ENCODE measurements around the gene INTS14. TPM values are rescaled to one million over a fixed set of nuclear protein-coding genes. Genes with fewer than 3 reads are reported as not detected.

Gene INTS14
- total and polyA plus RNA-seq, 2 experiments from 2014 or later: 28.6 to 45.7 TPM

GRCh38 chr15:65577129-65577996 is 33.6 kb downstream of the INTS14 start:
- 85% methylated on average over 6 of the region's 6 CpGs for WGBS (ENCODE audit: low lambda C conversion rate, missing lambda C conversion rate)
- Histone ChIP-seq H3K4me1 (ENCODE audit: insufficient read depth) (peaks cover 3% of the 10 kb centered on the region), H2AFZ (no peak overlapping the region), H3K79me2 (no peaks in the 10 kb centered on the region), H3K36me3 (replicated peaks; ENCODE audit: insufficient read depth, low read depth) (no peaks in the 10 kb centered on the region), H3K9me3 (ENCODE audit: low read depth) (no peaks in the 10 kb centered on the region), H3K4me2 (no peak overlapping the region), H4K20me1 (ENCODE audit: insufficient read depth, poor library complexity, severe bottlenecking) (no peaks in the 10 kb centered on the region), H3K27ac (no peak overlapping the region), H3K4me3 (no peak overlapping the region), H3K27me3 (no peaks in the 10 kb centered on the region), H3K9me2 (replicated peaks; ENCODE audit: insufficient read depth) (no peaks in the 10 kb centered on the region)
- TF ChIP-seq CTCF (IDR thresholded peaks at IDR 0.05; ENCODE audit: poor library complexity) (no peak), EZH2phosphoT487 (IDR thresholded peaks at IDR 0.05; ENCODE audit: low read depth, severe bottlenecking, unreplicated experiment) (no peak), EZH2 (IDR thresholded peaks at IDR 0.05; ENCODE audit: borderline replicate concordance) (no peak)
- no peak for DNase-seq (ENCODE audit: low spot score)

GRCh38 chr15:65576664-65577063 is 34.3 kb downstream of the INTS14 start:
- no peaks in the 10 kb centered on the region for H3K27me3 ChIP-seq
- no peak overlapping the region for H2AFZ ChIP-seq
- no peaks in the 10 kb centered on the region for H4K20me1 ChIP-seq (ENCODE audit: insufficient read depth, poor library complexity, severe bottlenecking)
- DNase-seq (ENCODE audit: low spot score): no peak
- H3K36me3 ChIP-seq (replicated peaks; ENCODE audit: insufficient read depth, low read depth): no peaks in the 10 kb centered on the region
- 96% methylated on average over 1 of the region's 1 CpG for WGBS (ENCODE audit: low lambda C conversion rate, missing lambda C conversion rate)
- H3K9me3 ChIP-seq (ENCODE audit: low read depth): no peaks in the 10 kb centered on the region
- TF ChIP-seq EZH2phosphoT487 (IDR thresholded peaks at IDR 0.05; ENCODE audit: low read depth, severe bottlenecking, unreplicated experiment): no peak
- TF ChIP-seq EZH2 (IDR thresholded peaks at IDR 0.05; ENCODE audit: borderline replicate concordance): no peak
- TF ChIP-seq CTCF (IDR thresholded peaks at IDR 0.05; ENCODE audit: poor library complexity): no peak
- H3K4me1 ChIP-seq (ENCODE audit: insufficient read depth): peaks cover 3% of the 10 kb centered on the region
- H3K79me2 ChIP-seq: no peaks in the 10 kb centered on the region
- H3K9me2 ChIP-seq (replicated peaks; ENCODE audit: insufficient read depth): no peaks in the 10 kb centered on the region
- H3K4me2 ChIP-seq: no peak overlapping the region
- H3K4me3 ChIP-seq: no peak overlapping the region
- H3K27ac ChIP-seq: no peak overlapping the region

GRCh38 chr15:65571971-65572370 is 39.0 kb downstream of the INTS14 start:
- no peaks in the 10 kb centered on the region for H3K36me3 ChIP-seq (replicated peaks; ENCODE audit: insufficient read depth, low read depth)
- 96% methylated on average over 2 of the region's 2 CpGs for WGBS (ENCODE audit: low lambda C conversion rate, missing lambda C conversion rate)
- no peak for DNase-seq (ENCODE audit: low spot score)
- H4K20me1 ChIP-seq (ENCODE audit: insufficient read depth, poor library complexity, severe bottlenecking): no peaks in the 10 kb centered on the region
- no peak overlapping the region for H3K4me2 ChIP-seq
- no peaks in the 10 kb centered on the region for H3K27me3 ChIP-seq
- H3K9me3 ChIP-seq (ENCODE audit: low read depth): no peaks in the 10 kb centered on the region
- TF ChIP-seq EZH2phosphoT487 (IDR thresholded peaks at IDR 0.05; ENCODE audit: low read depth, severe bottlenecking, unreplicated experiment): no peak
- TF ChIP-seq CTCF (IDR thresholded peaks at IDR 0.05; ENCODE audit: poor library complexity): no peak
- no peak for TF ChIP-seq EZH2 (IDR thresholded peaks at IDR 0.05; ENCODE audit: borderline replicate concordance)
- H3K4me1 ChIP-seq (ENCODE audit: insufficient read depth): no peaks in the 10 kb centered on the region
- H3K4me3 ChIP-seq: no peak overlapping the region
- H2AFZ ChIP-seq: no peak overlapping the region
- H3K79me2 ChIP-seq: no peaks in the 10 kb centered on the region
- H3K9me2 ChIP-seq (replicated peaks; ENCODE audit: insufficient read depth): no peaks in the 10 kb centered on the region
- H3K27ac ChIP-seq: no peak overlapping the region

Measured in hepatocyte (in vitro differentiated cells).